HCT116 (cell line): ENCODE results near the gene NCKAP5. TPM values are rescaled to one million over a fixed set of nuclear protein-coding genes. Genes with fewer than 3 reads are reported as not detected.

Experiments
- ATAC-seq: fragments of 200-7000 bp; cut with Tn5 transposase; 2 replicates; pipeline ENCODE4 v1.9.1; 2020; ENCODE audit warnings: mild to moderate bottlenecking, moderate library complexity
- BruUV-seq: library from RNA; stranded (reverse); fragments of 400-500 nt; replicated peaks from 2 replicates; lab custom pipeline; 2021; lab: Mats Ljungman, UMichigan
- CTCF ChIA-PET: fragments of 300-600 bp; sonication (Branson Sonifier 250); formaldehyde crosslinking; loops from one replicate; lab custom pipeline; 2021; ENCODE audit warnings: antibody characterized with exemption; lab: Charles Lee
- POLR2A ChIA-PET: fragments of 300-600, 350-600 bp; sonication (Branson Sonifier 250); formaldehyde crosslinking; loops from one replicate; lab custom pipeline; 2021; ENCODE audit warnings: antibody characterized with exemption; lab: Charles Lee
- RAD21 ChIA-PET, 2 experiments: fragments of 300-600 bp; sonication (Branson Sonifier 250); formaldehyde crosslinking; loops; one replicate each; lab custom pipeline; 2023; ENCODE audit warnings: low total read pairs in 2 of 2; ENCODE audit not compliant: uncharacterized antibody in 2 of 2, unreplicated experiment in 2 of 2, low non-redundant PET in 1 of 2; lab: Charles Lee
- DNase-seq: peaks from one replicate; pipeline ENCODE4 v3.0.0-alpha.2; 2010; ENCODE audit warnings: low read depth, low spot score
- H2AFZ ChIP-seq: fragments of 200-600 bp; shearing (Covaris generic), sonication (generic); 2 replicates; pipeline ENCODE4 v1.6.1; 2017; ENCODE audit warnings: low read depth, mixed run types, mixed read lengths, antibody characterized with exemption, low read length; ENCODE audit not compliant: poor library complexity, severe bottlenecking
- H3K27ac ChIP-seq: 2 replicates; pipeline ENCODE4 v1.5.1; 2012; ENCODE audit warnings: low read depth, low read length
- H3K27me3 ChIP-seq: fragments of 200-600 bp; sonication (generic); 2 replicates; pipeline ENCODE4 v1.6.1; 2016; ENCODE audit warnings: mixed run types, low read length, mixed read lengths; ENCODE audit not compliant: insufficient read depth
- H3K36me3 ChIP-seq, 2 experiments: fragments of 200-500 bp in 1 of 2; fragments of 200-600 bp in 1 of 2; sonication (Bioruptor generic) in 1 of 2; sonication (generic) in 1 of 2; 2 replicates each; pipeline versions ENCODE4 v1.5.1 to v1.6.1; 2014 to 2016; ENCODE audit warnings: low read length in 2 of 2, inconsistent platforms in 1 of 2, mixed read lengths in 1 of 2, mixed run types in 1 of 2; ENCODE audit not compliant: insufficient read depth in 2 of 2, control insufficient read depth in 1 of 2
- H3K4me1 ChIP-seq, 2 experiments: fragments of 200-600 bp in 1 of 2; sonication (generic) in 1 of 2; 2 replicates each; pipeline versions ENCODE4 v1.5.1 to v1.6.1; 2012 to 2017; ENCODE audit warnings: low read length in 2 of 2, inconsistent platforms in 1 of 2, mild to moderate bottlenecking in 1 of 2, mixed read lengths in 1 of 2, mixed run types in 1 of 2, moderate library complexity in 1 of 2; ENCODE audit not compliant: insufficient read depth in 2 of 2, control insufficient read depth in 1 of 2
- H3K4me2 ChIP-seq: fragments of 200-600 bp; sonication (generic); 2 replicates; pipeline ENCODE4 v1.6.1; 2017; ENCODE audit warnings: mixed run types, low read length, mixed read lengths
- H3K4me3 ChIP-seq, 2 experiments: fragments of 200-600 bp in 1 of 2; sonication (generic) in 1 of 2; replicated peaks in 1 of 2; 2 replicates each; pipeline ENCODE4 v1.5.1; 2011 to 2016; ENCODE audit warnings: low read length in 2 of 2, control low read depth in 1 of 2, low read depth in 1 of 2, mild to moderate bottlenecking in 1 of 2, mixed read lengths in 1 of 2, mixed run types in 1 of 2
- H3K79me2 ChIP-seq: fragments of 200-600 bp; sonication (generic); 2 replicates; pipeline ENCODE4 v1.6.1; 2017; ENCODE audit warnings: mild to moderate bottlenecking, mixed run types, low read length, moderate library complexity, mixed read lengths; ENCODE audit not compliant: insufficient read depth
- H3K9ac ChIP-seq: fragments of 200-600 bp; sonication (generic); 2 replicates; pipeline ENCODE4 v1.6.1; 2016; ENCODE audit warnings: low read length, mixed read lengths
- H3K9me2 ChIP-seq: fragments of 200-600 bp; sonication (generic), shearing (Covaris generic); 2 replicates; pipeline ENCODE4 v1.6.1; 2017; ENCODE audit warnings: mixed run types, mild to moderate bottlenecking, moderate library complexity; ENCODE audit not compliant: insufficient read depth
- H3K9me3 ChIP-seq, 2 experiments: fragments of 200-500 bp in 1 of 2; fragments of 200-600 bp in 1 of 2; sonication (Bioruptor generic) in 1 of 2; sonication (generic) in 1 of 2; 2 replicates each; pipeline ENCODE4 v1.6.1; 2014 to 2017; ENCODE audit warnings: low read length in 2 of 2, mixed read lengths in 2 of 2, inconsistent platforms in 1 of 2, low read depth in 1 of 2, mild to moderate bottlenecking in 1 of 2, mixed run types in 1 of 2, moderate library complexity in 1 of 2; ENCODE audit not compliant: control insufficient read depth in 1 of 2, insufficient read depth in 1 of 2
- H4K20me1 ChIP-seq: fragments of 200-600 bp; sonication (generic), shearing (Covaris generic); 2 replicates; pipeline ENCODE4 v1.6.1; 2017; ENCODE audit warnings: mixed run types, mild to moderate bottlenecking, moderate library complexity; ENCODE audit not compliant: insufficient read depth
- CBX3 ChIP-seq: IDR thresholded peaks from 2 replicates; pipeline ENCODE4 v1.6.1; 2012; ENCODE audit warnings: low read depth
- CEBPB ChIP-seq: IDR thresholded peaks from 2 replicates; pipeline ENCODE4 v1.6.1; 2012; ENCODE audit warnings: low read depth
- EGR1 ChIP-seq: IDR thresholded peaks from 2 replicates; pipeline ENCODE4 v1.6.1; 2012; ENCODE audit warnings: low read depth
- ELF1 ChIP-seq: IDR thresholded peaks from 2 replicates; pipeline ENCODE4 v1.6.1; 2012; ENCODE audit warnings: low read depth, borderline replicate concordance
- EZH2 ChIP-seq: fragments of 200-600 bp; sonication (generic); IDR thresholded peaks from 2 replicates; pipeline ENCODE4 v1.6.1; 2017; ENCODE audit warnings: antibody characterized with exemption, mixed run types
- EZH2phosphoT487 ChIP-seq: fragments of 200-600 bp; IDR thresholded peaks from 2 replicates; pipeline ENCODE4 v1.6.1; 2018; ENCODE audit warnings: antibody characterized with exemption, borderline replicate concordance
- FOSL1 ChIP-seq: IDR thresholded peaks from 2 replicates; pipeline ENCODE4 v1.6.1; 2012; ENCODE audit warnings: low read depth
- JUND ChIP-seq: IDR thresholded peaks from 2 replicates; pipeline ENCODE4 v1.6.1; 2012
- MAX ChIP-seq: IDR thresholded peaks from 2 replicates; pipeline ENCODE4 v1.6.1; 2012
- POLR2AphosphoS5 ChIP-seq: IDR thresholded peaks from 2 replicates; pipeline ENCODE4 v1.6.1; 2011; ENCODE audit warnings: mild to moderate bottlenecking, low read depth, low read length, moderate library complexity
- RAD21 ChIP-seq: IDR thresholded peaks from 2 replicates; pipeline ENCODE4 v1.6.1; 2012; ENCODE audit warnings: low read depth, mild to moderate bottlenecking
- SIN3A ChIP-seq: IDR thresholded peaks from 2 replicates; pipeline ENCODE4 v1.6.1; 2012; ENCODE audit warnings: low read depth
- SP1 ChIP-seq: IDR thresholded peaks from 2 replicates; pipeline ENCODE4 v1.6.1; 2012; ENCODE audit warnings: low read depth
- SRF ChIP-seq: IDR thresholded peaks from 2 replicates; pipeline ENCODE4 v1.6.1; 2012; ENCODE audit warnings: low read depth
- TCF7L2 ChIP-seq: IDR thresholded peaks from 2 replicates; pipeline ENCODE4 v1.7.0; 2011; ENCODE audit warnings: borderline replicate concordance, inconsistent platforms; ENCODE audit not compliant: insufficient read depth, insufficient read length; ENCODE audit errors: extremely low read depth
- YY1 ChIP-seq: IDR thresholded peaks from 2 replicates; pipeline ENCODE4 v1.6.1; 2011; ENCODE audit warnings: low read length, low read depth, moderate library complexity, mild to moderate bottlenecking; ENCODE audit not compliant: insufficient replicate concordance; ENCODE audit errors: extremely low read depth
- ZFX ChIP-seq: fragments of 450-650 bp; IDR thresholded peaks from 2 replicates; pipeline ENCODE4 v1.6.1; 2017
- ZNF274 ChIP-seq: fragments of 200-500 bp; sonication (Bioruptor generic); IDR thresholded peaks from 2 replicates; pipeline ENCODE4 v1.6.1; 2014; ENCODE audit warnings: mild to moderate bottlenecking, low read depth, low read length, inconsistent platforms
- intact Hi-C: fragments of 100-400 bp; cut with micrococcal nuclease; formaldehyde crosslinking; loops from 2 replicates; pipeline ENCODE4 v1.10.0; 2022
- total RNA-seq: library from RNA; stranded (reverse); gene quantifications from one replicate; pipeline ENCODE4 v1.2.1, GENCODE V29; 2021; ENCODE audit not compliant: unreplicated experiment
- TF ChIP-seq, protein P1 (sequence below): IDR thresholded peaks from 2 replicates; pipeline ENCODE4 v1.6.1; 2011; ENCODE audit warnings: mild to moderate bottlenecking, low read length, moderate library complexity; ENCODE audit not compliant: insufficient replicate concordance; ENCODE audit errors: extremely low read depth

Gene NCKAP5
- total RNA-seq, 1 experiment from 2014 or later = 0.30 TPM

DNA sequence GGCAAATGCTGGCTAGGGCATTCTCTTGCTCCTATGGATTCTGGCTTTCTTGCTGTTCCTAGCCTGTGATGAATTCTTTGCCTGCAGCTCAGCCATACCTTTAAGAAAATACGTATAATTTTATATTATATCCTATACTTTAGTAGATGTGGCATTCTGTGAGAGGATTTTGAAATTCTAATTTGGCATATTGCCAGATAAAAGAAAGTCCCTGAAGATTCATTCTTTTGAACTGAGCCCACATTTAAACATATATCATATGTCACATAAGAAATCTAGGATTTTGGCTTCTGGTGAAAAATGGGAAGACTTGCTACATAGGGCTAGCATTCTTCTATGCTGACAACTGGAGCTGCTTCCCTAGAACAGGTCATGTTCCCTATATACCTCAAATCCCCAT is 806.8 kb downstream of the NCKAP5 start:
- no peaks in the 10 kb centered on the region for H3K36me3 ChIP-seq
- H3K9ac ChIP-seq = no peak overlapping the region
- H3K4me3 ChIP-seq = no peak overlapping the region
- RAD21 ChIA-PET = no interaction called here
- no peaks in the 10 kb centered on the region for H3K4me1 ChIP-seq
- no peak for TF ChIP-seq CEBPB
- no peak for TF ChIP-seq TCF7L2
- TF ChIP-seq FOSL1 = no peak
- TF ChIP-seq ZNF274 = no peak
- TF ChIP-seq POLR2AphosphoS5 = no peak
- no peak for TF ChIP-seq ELF1
- TF ChIP-seq YY1 = no peak
- no peak for TF ChIP-seq RAD21
- TF ChIP-seq SIN3A = no peak
- TF ChIP-seq MAX = no peak
- TF ChIP-seq, all 23 proteins: peak for 0
- ChIA-PET POLR2A (no interaction called here), CTCF (no interaction called here)
- Histone ChIP-seq H3K9me3 (no peaks in the 10 kb centered on the region), H3K27me3 (peaks cover 7% of the 10 kb centered on the region; the same call in 1 of the 2 replicates), H3K4me2 (no peak overlapping the region), H4K20me1 (no peaks in the 10 kb centered on the region), H3K79me2 (no peaks in the 10 kb centered on the region), H3K27ac (no peak overlapping the region), H3K9me2 (no peaks in the 10 kb centered on the region), H2AFZ (no peak overlapping the region)
- ATAC-seq (no peak), DNase-seq (no peak)
- intact Hi-C loops = no loop called here
- BruUV-seq = no TSS peak

- ATAC-seq (no peak), DNase-seq (no peak)
- no peaks in the 10 kb centered on the region for H3K9me2 ChIP-seq
- no peak overlapping the region for H3K9ac ChIP-seq
- no peaks in the 10 kb centered on the region for H4K20me1 ChIP-seq
- BruUV-seq = no TSS peak
- H3K27me3 ChIP-seq = peaks cover 7% of the 10 kb centered on the region; the same call in 1 of the 2 replicates
- no peak overlapping the region for H3K4me3 ChIP-seq
- H3K4me1 ChIP-seq = no peaks in the 10 kb centered on the region
- H3K27ac ChIP-seq = no peak overlapping the region
- POLR2A ChIA-PET = no interaction called here
- no peaks in the 10 kb centered on the region for H3K36me3 ChIP-seq
- H2AFZ ChIP-seq = no peak overlapping the region
- H3K79me2 ChIP-seq = no peaks in the 10 kb centered on the region
- no peak overlapping the region for H3K4me2 ChIP-seq
- RAD21 ChIA-PET = no interaction called here
- H3K9me3 ChIP-seq = no peaks in the 10 kb centered on the region
- CTCF ChIA-PET = no interaction called here
- intact Hi-C loops = no loop called here
- TF ChIP-seq TCF7L2 (no peak), FOSL1 (no peak), SIN3A (no peak), EZH2 (no peak), EGR1 (no peak), POLR2AphosphoS5 (no peak), JUND (no peak), SRF (no peak), MAX (no peak), EZH2phosphoT487 (no peak), ZFX (no peak), ZNF274 (no peak), CBX3 (no peak), CEBPB (no peak), SP1 (no peak), ELF1 (no peak), RAD21 (no peak)
- TF ChIP-seq, protein P1, sequence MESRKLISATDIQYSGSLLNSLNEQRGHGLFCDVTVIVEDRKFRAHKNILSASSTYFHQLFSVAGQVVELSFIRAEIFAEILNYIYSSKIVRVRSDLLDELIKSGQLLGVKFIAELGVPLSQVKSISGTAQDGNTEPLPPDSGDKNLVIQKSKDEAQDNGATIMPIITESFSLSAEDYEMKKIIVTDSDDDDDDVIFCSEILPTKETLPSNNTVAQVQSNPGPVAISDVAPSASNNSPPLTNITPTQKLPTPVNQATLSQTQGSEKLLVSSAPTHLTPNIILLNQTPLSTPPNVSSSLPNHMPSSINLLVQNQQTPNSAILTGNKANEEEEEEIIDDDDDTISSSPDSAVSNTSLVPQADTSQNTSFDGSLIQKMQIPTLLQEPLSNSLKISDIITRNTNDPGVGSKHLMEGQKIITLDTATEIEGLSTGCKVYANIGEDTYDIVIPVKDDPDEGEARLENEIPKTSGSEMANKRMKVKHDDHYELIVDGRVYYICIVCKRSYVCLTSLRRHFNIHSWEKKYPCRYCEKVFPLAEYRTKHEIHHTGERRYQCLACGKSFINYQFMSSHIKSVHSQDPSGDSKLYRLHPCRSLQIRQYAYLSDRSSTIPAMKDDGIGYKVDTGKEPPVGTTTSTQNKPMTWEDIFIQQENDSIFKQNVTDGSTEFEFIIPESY = no peak
Observed at GRCh38 chr2:132760971-132761370, 807.3 kb downstream of the NCKAP5 start.
